IPS-18c (cell line): Measurements from ENCODE around the gene TCF12.
"Not testable (repeated sequence)": the region's sequence is repeated elsewhere in the genome, so short reads cannot be mapped to it uniquely, and the experiment has no call there.

Experiments
- H3K4me3 ChIP-seq: 2 replicates; pipeline ENCODE4 v1.7.0; 2013; ENCODE audit warnings: low read depth, mild to moderate bottlenecking, low read length, moderate library complexity; ENCODE audit not compliant: insufficient read depth
- H3K9me3 ChIP-seq: one replicate; pipeline ENCODE4 v1.6.1; 2013; ENCODE audit warnings: mild to moderate bottlenecking, low read length, moderate library complexity; ENCODE audit not compliant: control insufficient read depth, insufficient read depth

Gene TCF12

GRCh38 chr15:57079931-57080620 lies 161.6 kb downstream of the TCF12 start:
- no peak overlapping the region for H3K4me3 ChIP-seq
- H3K9me3 ChIP-seq: no peaks in the 10 kb centered on the region

DNA sequence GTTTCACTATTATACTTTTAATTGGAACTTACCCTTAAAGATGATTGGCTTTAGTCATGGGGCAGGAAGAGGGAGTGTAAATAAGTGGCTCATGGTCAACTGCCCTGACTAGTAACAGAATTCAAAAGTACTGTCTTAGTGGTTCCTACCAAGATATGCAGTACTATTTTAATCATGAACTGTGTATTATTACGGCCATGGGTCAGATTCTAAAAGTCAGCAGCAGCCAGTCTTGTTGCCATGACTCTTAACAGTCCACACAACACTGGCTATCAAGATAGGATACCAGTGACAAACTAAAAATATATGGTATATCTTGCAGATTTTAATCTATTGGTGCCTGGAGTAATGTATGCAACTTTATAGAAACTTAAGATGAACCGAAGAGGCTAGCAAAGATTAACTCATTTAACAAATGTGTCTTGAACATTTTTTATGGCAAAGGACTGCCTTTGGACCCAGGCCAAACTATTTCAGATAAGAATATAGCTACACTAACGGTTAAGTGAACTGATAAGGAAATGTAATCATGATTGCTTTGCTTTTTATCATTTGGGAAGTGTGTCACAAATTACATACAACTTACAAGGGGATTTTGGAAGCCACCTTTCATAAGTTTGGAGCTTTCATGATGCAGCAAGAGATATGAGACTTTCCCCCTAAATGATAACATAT lies 163.7 kb downstream of the TCF12 start:
- H3K4me3 ChIP-seq: no peak overlapping the region
- H3K9me3 ChIP-seq: no peaks in the 10 kb centered on the region

DNA sequence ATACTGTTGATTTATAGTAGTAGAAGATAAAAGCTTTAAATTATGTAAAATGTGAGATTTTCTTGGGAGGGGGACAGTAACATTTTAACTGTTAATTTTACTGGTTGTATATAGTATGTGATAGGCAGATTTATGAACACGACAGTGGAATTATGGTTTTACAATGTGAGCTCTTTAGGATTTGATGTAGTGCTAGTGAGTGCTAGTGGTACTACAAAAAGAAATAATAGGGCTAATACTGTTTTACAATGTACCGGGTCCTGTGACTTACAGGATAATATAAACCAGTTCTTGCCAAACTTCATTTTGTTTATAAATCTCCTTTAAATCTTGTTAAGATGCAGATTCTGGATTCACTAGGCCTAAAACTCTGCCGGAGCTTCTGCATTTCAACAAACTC lies 165.7 kb downstream of the TCF12 start:
- Histone ChIP-seq H3K9me3 (no peaks in the 10 kb centered on the region), H3K4me3 (no peak overlapping the region)

- no peaks in the 10 kb centered on the region for H3K9me3 ChIP-seq
- H3K4me3 ChIP-seq: no peak overlapping the region
Measured at GRCh38 chr15:57085267-57085666, 166.8 kb downstream of the TCF12 start.

- H3K4me3 ChIP-seq: no peak overlapping the region
- no peaks in the 10 kb centered on the region for H3K9me3 ChIP-seq
Measured at GRCh38 chr15:57086857-57087427, 168.5 kb downstream of the TCF12 start.

- no peaks in the 10 kb centered on the region for H3K9me3 ChIP-seq
Measured at GRCh38 chr15:57089815-57090495, 171.5 kb downstream of the TCF12 start.

GRCh38 chr15:57090496-57090859 lies 172.0 kb downstream of the TCF12 start:
- no peak overlapping the region for H3K4me3 ChIP-seq
- no peaks in the 10 kb centered on the region for H3K9me3 ChIP-seq

More at GRCh38 chr15:57089815-57090495, 171.5 kb downstream of the TCF12 start:
- no peak overlapping the region for H3K4me3 ChIP-seq

GRCh38 chr15:57091636-57092035 lies 173.2 kb downstream of the TCF12 start:
- no peak overlapping the region for H3K4me3 ChIP-seq
- no peaks in the 10 kb centered on the region for H3K9me3 ChIP-seq

DNA sequence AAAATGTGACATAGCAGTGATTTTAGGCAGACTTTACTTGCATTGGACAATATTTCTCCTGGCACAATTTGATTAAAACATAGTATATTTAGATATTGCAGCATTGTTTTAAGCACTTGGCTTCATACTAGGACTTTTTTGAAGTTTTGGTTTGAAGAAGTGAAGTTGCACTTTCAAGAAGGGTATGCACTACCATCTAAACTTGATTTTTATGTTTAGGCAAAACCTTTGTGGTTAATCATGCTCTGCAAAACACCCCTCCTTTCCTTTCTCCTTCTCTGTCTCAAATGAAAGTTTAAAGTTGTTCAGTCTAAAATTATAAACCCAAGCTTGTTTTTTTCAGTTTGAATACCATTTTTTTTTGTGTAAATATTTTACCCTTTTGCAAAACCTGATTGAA lies 173.8 kb downstream of the TCF12 start:
- no peaks in the 10 kb centered on the region for H3K9me3 ChIP-seq
- H3K4me3 ChIP-seq: no peak overlapping the region

DNA sequence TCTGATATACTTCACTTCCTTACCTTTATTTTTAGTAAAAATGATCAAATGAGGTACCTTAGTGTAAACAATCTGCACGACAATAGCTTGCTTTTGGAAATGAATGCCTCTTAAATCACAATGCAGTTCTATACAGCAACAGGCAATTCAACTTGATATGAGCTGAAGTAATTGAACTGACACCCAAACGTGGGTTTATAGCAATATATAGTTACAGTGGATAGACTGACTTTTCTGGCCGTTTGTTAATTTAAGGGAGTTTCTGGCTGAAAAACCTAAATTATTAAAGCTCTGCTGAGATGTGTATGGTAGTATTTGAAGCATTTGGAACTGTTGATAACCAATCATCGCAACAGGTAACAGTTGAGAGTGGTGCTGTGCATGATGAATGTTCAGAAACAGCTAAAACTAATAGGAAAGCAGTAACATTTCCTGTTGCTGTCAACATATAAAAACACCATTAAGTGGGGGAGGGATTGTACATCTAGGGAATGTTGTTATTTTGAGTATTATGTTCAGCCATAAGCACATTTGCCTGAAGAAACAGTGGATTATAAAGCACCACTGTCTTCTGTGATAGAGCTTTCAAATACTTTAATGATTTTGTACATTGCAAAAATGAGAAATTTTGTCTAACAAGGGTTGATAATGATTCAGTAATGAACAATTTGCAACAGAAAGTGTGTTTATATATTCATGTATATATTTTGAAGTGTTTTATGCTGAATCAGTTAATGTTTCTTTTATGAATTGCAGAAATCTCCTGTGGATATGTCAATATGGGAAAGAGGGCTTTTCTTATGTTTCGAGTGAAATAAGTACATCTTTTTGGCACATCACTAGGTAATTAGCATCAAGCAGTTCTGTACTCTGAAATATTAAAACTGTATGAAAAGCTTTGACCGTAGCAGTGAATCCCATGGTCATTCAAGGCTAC lies 176.1 kb downstream of the TCF12 start:
- Histone ChIP-seq H3K9me3 (no peaks in the 10 kb centered on the region), H3K4me3 (no peak overlapping the region)

GRCh38 chr15:57095896-57096295 lies 177.5 kb downstream of the TCF12 start:
- Histone ChIP-seq H3K4me3 (no peak overlapping the region), H3K9me3 (no peaks in the 10 kb centered on the region)

DNA sequence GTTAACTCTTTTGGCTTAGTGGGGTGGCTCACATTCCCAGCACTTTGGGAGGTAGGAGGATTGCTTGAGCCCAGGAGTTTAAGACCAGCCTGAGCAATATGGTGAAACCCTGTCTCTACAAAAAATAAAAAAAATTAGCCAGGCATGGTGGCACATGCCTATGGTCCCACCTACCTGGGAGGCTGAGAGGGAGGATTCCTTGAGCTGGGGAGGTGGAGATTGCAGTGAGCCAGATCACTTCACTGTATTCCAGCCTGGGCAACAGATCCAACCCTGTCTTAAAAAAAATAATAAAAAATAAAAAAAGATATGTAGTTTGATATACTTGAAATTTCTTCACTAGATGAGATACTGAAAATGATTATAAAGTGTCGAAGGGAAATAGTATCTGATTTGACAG lies 178.8 kb downstream of the TCF12 start:
- Histone ChIP-seq H3K9me3 (no peaks in the 10 kb centered on the region), H3K4me3 (no peak overlapping the region)

- H3K4me3 ChIP-seq, H3K9me3 ChIP-seq: not testable (repeated sequence)
Measured at GRCh38 chr15:57097919-57098543, 179.6 kb downstream of the TCF12 start.

DNA sequence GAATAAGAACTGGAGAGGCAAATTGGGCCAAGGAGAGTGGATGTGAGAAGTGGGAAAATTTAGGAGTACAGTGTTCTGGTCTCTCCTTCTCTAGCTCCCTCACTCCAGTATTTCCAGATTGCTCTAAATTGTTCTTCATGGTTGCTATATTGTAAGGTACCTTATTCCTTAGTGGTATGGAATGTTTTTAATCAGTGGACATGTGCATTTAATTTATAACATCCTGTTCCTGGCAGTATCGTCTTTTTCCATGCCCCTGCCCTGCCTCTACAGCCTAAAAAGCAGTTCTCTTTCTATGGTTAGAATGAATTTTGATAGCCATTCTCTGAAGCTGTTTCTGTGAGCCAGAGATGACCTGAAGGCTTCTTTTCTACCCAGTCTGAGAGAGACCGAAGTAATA lies 180.5 kb downstream of the TCF12 start:
- H3K4me3 ChIP-seq: no peak overlapping the region

GRCh38 chr15:57100136-57100539 lies 181.7 kb downstream of the TCF12 start:
- no peak overlapping the region for H3K4me3 ChIP-seq
- H3K9me3 ChIP-seq: no peaks in the 10 kb centered on the region

More for the DNA sequence above, 180.5 kb downstream of the TCF12 start:
- no peaks in the 10 kb centered on the region for H3K9me3 ChIP-seq

DNA sequence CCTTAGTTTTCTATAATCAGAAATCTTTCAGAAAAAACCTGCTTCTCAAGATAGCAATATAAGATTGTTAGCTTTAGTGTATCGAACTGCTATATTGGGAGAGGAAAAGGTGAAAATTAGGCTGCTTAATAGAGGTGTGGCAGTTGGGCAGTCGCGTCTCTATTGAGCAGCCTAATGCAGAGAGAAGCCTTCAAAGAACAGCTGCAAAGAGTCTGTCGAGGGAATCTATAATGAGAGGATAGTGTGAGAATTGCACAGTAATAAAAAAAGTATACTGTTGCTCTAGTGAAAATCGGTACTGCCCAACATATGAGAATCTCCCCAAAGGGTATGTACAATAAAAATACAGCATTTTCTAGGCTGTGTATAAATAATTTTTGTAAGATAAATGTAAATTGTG lies 184.4 kb downstream of the TCF12 start:
- Histone ChIP-seq H3K4me3 (no peak overlapping the region), H3K9me3 (no peaks in the 10 kb centered on the region)

GRCh38 chr15:57108296-57108695 lies 189.9 kb downstream of the TCF12 start:
- Histone ChIP-seq H3K4me3 (no peak overlapping the region), H3K9me3 (no peaks in the 10 kb centered on the region)
